ENCODE data around the gene ADGRV1.

The ADGRV1 gene

DNA sequence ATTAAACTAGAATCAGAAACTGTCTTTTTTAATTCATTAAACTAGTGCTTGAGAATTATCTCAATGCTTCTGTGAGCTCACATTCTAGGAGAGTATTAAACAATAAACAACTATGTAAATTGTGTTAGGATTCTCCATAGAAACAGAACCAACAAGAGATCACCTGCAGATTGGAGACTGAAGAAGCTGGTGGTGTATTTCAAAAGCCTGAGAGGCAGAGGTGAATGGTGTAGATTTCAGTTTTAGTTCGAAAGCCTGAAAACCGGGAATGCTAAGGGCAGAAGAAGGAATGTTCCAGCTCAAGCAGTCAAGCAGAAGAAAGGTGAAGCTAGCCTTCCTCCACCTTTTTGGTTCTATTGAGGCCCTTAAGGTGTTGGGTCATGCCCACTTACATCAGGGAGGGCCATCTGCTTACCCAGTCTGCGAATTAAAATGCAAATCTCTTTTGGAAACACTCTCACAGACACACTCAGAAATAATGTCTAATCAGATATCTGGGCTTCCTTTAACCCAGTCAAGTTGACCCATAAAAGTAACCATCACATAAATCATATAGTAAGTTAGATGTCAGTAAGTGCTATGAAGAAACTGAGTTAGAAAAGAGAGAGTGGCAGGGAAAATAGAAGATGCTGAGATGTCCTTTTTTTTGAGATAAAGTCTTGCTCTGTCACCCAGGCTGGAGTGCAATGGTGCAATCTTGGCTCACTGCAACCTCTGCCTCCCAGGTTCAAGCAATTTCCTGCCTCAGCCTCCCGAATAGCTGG, 533.1 kb downstream of the ADGRV1 start:
- no peak for DNase-seq

GRCh38 chr5:91092859-91093783, 534.5 kb downstream of the ADGRV1 start:
- no peak for DNase-seq

DNA sequence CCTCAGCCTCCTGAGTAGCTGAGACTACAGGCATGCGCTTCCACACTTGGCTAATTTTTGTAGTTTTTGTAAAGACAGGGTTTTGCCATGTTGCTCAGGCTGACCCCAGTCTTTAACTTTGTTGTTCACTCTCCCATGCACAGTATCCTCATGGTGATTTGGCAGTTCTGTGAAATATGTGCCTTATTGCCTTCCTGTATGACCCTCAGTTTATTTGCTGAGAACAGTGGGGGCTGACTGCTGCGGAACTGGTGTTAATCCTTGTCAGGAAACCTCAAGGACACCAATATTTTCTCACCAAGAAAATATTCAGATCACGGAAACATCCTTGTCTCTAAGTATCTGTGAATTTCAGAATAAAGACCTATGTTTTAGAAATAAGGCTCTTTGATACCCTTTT, 536.7 kb downstream of the ADGRV1 start:
- DNase-seq, result no peak

DNA sequence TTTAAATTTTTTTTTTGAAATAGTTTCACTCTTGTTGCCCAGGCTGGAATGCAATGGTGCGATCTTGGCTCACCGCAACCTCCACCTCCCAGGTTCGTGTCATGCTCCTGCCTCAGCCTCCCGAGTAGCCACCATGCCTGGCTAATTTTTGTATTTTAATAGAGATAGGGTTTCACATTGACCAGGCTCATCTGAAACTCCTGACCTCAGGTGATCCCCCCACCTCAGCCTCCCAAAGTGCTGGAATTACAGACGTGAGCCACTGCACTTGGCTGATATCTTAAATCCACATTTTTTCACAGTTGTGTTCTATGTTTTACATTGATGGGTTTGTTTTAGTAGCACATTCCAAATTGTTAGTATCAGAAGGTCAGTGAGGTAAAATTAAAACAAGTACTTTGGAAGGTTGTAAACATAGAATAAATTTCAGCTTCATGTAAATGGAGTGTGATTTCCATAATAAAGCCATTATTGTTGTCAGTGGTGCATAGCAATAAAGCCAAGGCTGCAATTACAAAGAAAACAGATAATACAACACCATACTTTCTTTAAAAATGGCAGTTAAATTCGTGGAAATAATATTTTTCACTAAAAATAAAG, 537.3 kb downstream of the ADGRV1 start:
- no peak for DNase-seq

- DNase-seq, result no peak
These were observed 539.9 kb downstream of the ADGRV1 start for GRCh38 chr5:91098541-91098940.

DNA sequence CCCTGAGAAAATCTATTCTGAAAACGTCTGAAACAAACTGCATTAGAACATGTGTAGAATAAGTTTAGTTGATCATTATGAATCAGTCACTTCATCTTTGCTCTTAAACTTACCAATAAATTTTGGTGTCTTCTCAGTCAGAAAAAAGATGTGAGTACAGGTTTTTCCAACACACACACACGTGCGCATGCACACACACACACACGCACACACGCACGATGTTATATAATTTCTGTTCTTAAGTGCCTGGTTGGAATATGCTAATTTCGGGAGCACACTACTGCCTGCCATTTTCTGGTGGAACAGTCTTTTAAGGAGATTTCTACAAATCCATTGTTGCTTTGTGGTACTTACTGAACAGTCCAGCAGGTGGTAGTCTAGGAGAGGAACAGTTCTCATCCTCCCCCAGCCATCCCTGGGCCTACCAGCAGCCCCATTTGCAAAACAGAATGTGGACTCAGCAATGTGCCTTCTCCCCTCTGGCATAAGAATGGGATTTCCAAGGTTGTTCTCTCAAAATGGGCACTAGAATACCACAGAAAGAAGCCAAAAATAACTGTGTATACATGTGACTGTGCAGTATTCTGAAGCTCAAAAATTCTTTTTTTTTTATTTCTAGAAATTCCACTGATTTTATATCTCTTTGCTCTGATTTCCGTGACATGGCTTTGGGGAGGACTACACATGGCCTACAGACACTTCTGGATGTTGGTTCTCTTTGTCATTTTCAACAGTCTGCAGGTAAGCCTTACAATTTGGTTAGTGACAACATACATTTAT, 543.2 kb downstream of the ADGRV1 start:
- DNase-seq, result peak; percentile 62

GRCh38 chr5:91103353-91104061, 544.9 kb downstream of the ADGRV1 start:
- DNase-seq, result no peak

GRCh38 chr5:91104062-91104448, 545.5 kb downstream of the ADGRV1 start:
- no peak for DNase-seq

GRCh38 chr5:91106842-91107511, 548.4 kb downstream of the ADGRV1 start:
- DNase-seq, result no peak

DNA sequence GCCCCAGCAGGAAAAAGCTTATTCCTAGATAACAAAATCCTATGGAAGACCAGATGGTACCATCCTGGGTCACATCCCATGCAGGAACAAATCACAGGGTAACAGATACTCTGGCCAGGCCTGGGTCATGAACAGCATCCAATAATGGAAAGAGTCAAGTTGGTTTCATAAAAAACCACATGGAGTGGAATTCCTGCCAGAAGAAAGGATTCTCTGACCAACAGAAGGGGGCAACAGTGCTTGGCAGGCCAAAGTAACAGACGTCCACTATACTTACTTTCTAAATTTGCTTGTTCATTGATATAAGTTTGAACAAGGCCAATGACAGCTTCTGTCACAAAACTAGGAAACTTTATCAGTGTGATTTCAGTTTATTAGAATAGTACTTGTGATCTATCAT, 551.0 kb downstream of the ADGRV1 start:
- no peak for DNase-seq

DNA sequence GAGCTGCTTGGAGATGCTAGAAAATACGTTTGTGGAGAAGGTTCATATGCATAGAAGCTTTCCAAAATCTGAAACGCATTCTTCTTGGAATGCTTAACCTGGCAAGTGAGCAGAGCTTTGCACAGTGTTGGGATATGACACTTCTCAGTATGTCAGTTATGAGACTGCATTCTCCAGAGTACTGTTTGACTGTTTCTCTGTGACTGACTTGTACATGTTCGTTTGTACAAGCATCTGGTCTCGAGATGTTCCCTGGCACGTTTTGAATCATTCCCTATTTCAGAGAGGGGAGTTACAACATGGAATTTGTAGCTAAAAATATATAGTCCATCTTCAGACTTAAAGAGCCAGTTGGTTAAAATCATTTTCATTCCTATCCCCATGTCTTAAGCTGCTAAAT, 552.1 kb downstream of the ADGRV1 start:
- DNase-seq, result no peak

DNA sequence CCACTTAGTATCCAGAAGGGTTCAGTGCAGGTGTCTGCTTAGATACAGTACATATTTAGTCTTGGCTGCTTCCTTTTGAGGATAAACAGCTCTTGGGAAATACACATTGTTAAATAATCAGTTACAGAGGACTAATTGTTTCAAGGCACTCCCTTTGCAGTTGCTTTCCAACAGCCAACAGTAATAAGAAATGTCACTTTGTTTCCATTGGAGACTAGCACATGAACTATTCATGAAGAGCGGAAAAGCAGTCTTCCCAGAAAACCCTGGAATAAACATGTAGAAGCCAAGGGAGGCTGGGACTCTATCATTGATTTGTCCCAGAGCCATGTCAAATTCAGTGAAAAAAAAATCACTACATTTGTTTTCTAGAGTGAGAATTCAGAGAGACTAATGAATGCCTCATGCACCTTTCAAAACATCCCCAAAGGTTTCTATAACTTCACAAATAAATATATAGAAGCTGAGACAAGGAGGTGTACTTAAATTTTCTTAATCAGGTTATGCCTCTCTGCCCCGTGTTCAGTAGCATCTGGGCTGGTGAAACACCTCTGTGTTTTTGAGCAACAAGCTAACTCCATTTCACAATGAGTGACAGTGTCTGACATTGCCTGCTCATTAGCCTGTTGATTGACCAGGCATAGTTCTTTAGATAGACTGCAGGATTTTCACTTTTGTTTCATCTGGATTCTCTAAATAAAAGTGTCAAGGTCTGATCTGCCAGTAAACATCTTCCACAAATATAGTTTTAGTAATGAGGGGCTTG, 553.1 kb downstream of the ADGRV1 start:
- DNase-seq, result no peak

- no peak for DNase-seq
These were observed 556.1 kb downstream of the ADGRV1 start for GRCh38 chr5:91114658-91115057.

DNA sequence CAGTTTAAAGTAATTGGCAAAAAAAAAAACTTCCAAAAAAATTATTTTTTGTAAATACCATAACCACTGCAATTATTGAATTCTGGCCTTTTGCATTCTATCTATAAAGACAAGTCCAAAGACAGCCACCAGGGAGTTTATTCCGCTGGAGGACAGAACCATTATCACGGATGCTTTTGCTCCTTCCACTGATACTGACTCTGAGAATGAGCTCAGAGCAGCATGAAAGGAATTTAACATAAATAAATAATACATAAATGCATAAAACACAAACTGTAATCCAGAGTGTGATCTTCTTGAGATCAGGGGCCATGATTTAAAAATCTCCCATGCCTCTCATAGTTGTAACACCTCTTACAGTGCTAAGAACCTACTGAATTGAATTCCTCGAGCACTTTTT, 559.8 kb downstream of the ADGRV1 start:
- DNase-seq, result peak; percentile 43

- no peak for DNase-seq
These were observed 560.2 kb downstream of the ADGRV1 start for GRCh38 chr5:91118796-91119195.

DNA sequence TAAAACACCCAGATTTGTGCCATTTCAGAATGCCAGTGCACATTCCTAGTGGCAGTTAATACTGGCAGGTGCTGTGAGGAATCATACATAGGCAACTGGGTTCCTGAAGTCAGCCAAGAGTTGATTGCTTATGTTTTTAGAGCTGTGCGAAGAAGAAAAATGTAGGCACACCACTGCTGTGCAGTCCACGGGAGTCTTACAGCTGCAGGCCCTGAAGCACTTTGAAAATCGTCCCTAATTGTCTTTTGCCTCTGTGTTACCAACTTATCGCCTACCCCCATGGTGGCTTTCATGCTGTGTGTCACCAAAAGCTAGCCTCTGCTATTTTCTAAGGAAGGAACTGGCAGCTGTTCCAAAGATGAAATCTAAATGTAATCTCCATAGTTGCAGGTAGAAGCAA, 560.6 kb downstream of the ADGRV1 start:
- no peak for DNase-seq

DNA sequence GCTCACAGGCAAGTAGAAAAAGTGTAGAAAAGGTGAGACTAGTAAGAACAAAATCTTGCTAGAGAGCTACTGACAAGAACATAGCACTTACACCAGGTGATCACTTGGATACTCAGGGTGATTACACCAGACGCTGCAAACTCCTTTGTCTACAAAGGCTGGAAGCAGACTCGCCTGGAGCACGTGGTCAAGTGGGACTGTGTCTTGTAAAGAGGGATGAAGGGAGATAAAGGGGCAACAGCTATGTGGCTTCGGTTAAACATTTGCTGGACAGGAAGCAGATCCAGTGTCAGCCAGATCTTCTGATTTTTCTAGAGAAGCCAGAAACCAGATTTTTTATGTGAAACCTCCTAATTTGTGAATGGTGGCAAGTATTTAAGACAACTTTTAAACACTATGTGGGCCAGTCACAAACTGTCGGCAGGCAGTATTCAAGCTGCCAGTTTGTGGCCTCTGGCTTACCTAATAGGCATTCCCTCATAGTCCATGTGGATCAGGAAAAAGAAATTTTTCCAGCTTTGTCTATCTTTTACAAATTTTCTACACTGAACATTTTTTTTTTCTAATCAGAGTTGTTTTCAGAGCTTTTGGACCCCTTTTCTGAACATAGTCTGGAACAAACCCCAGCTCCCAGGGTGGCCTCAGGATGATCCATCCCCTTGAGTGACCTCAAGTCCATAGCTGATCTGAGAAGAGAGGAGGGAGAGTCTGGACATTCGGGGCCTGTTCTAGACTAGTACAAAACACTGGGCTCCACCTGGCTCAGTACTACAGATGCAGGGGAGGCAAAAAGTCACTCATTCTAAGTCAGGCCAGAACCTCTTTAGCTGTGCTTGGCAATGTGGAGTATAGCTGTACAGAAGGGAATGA, 561.6 kb downstream of the ADGRV1 start:
- DNase-seq, result no peak

- DNase-seq, result no peak
These were observed 562.9 kb downstream of the ADGRV1 start for GRCh38 chr5:91121347-91121993.

DNA sequence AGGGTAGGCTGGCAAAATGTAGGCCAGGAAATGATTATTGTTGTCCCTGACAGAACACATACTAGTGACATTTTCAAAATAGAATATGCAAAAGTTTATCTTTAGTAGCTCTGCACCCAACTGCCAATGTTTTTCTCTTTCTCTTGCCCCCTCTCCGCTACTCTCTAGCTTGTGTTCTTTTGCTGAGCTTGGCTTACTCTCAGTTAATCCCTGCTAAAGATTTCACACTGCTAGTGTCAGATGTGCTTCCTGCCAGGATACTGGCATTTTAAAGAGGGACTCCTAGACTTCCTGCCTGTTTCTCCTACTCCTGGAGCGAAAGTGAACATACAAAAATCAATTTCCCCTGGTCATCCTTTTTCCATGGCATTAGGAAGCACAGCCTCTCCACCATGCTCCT, 564.1 kb downstream of the ADGRV1 start:
- no peak for DNase-seq
